Endodermal cell (in vitro differentiated cells): ENCODE results near the gene TSPAN9. TPM values are rescaled to one million over a fixed set of nuclear protein-coding genes. Genes with fewer than 3 reads are reported as not detected.

ENCODE experiments used
- DNase-seq: peaks from one replicate; pipeline ENCODE4 v3.0.0-alpha.2; 2017
- H3K27ac ChIP-seq: 2 replicates; pipeline ENCODE4 v1.5.1; 2013; ENCODE audit warnings: mild to moderate bottlenecking, low read depth, low read length, moderate library complexity
- H3K27me3 ChIP-seq: 2 replicates; pipeline ENCODE4 v1.6.1; 2013; ENCODE audit warnings: mild to moderate bottlenecking, low read length, moderate library complexity; ENCODE audit not compliant: insufficient read depth, control insufficient read depth, poor library complexity, severe bottlenecking
- H3K36me3 ChIP-seq: 2 replicates; pipeline ENCODE4 v1.7.0; 2013; ENCODE audit warnings: mild to moderate bottlenecking, low read length, moderate library complexity; ENCODE audit not compliant: control insufficient read depth, insufficient read depth
- H3K4me1 ChIP-seq: one replicate; pipeline ENCODE4 v1.7.0; 2013; ENCODE audit warnings: low read length; ENCODE audit not compliant: control insufficient read depth, insufficient read depth
- H3K4me3 ChIP-seq: 2 replicates; pipeline ENCODE4 v1.5.1; 2013; ENCODE audit warnings: mild to moderate bottlenecking, low read length, moderate library complexity
- H3K9ac ChIP-seq: 2 replicates; pipeline ENCODE4 v1.6.1; 2013; ENCODE audit warnings: mild to moderate bottlenecking, low read length, moderate library complexity; ENCODE audit not compliant: poor library complexity, severe bottlenecking; ENCODE audit errors: extremely low read depth
- H3K9me3 ChIP-seq: 2 replicates; pipeline ENCODE4 v1.6.1; 2013; ENCODE audit warnings: mild to moderate bottlenecking, low read length, moderate library complexity; ENCODE audit not compliant: control insufficient read depth
- H3K27ac Mint-ChIP-seq: 2 replicates; pipeline ENCODE4 v1.8.0; 2020; ENCODE audit warnings: mixed read lengths
- H3K27me3 Mint-ChIP-seq: 2 replicates; pipeline ENCODE4 v1.8.0; 2021; ENCODE audit warnings: mild to moderate bottlenecking, mixed read lengths; ENCODE audit not compliant: insufficient read depth
- H3K36me3 Mint-ChIP-seq: 2 replicates; pipeline ENCODE4 v1.8.0; 2020; ENCODE audit warnings: low read depth, mixed read lengths
- H3K4me1 Mint-ChIP-seq: 2 replicates; pipeline ENCODE4 v1.8.0; 2020; ENCODE audit warnings: mixed read lengths
- H3K4me3 Mint-ChIP-seq: 2 replicates; pipeline ENCODE4 v1.8.0; 2020; ENCODE audit warnings: mild to moderate bottlenecking, moderate library complexity, mixed read lengths
- H3K9me3 Mint-ChIP-seq: 2 replicates; pipeline ENCODE4 v1.8.0; 2020; ENCODE audit warnings: mild to moderate bottlenecking, mixed read lengths
- WGBS, 2 experiments: methylation state at CpG; one replicate each; pipeline versions ENCODE4 v1.1.5 to v1.1.7; 2013; ENCODE audit warnings: missing lambda C conversion rate in 2 of 2, mixed read lengths in 1 of 2; ENCODE audit not compliant: insufficient coverage in 1 of 2, insufficient read length in 1 of 2; 5-methylcytosine and 5-hydroxymethylcytosine counted together
- total RNA-seq, 2 donors: library from RNA; stranded (reverse); fragmentation: NEBNext Ultra II Directional in 1 of 2; extraction: Animal tissue kit (Norgen Biotek cat#: 25700) in 1 of 2; gene quantifications; 2 replicates in 1 of 2; 3 replicates in 1 of 2; pipeline ENCODE4 v1.2.1, GENCODE V29; 2021
- TF ChIP-seq, protein P1 (sequence below): fragments of 200-600 bp; sonication (generic); conservative IDR thresholded peaks from 2 replicates; pipeline ENCODE4 v1.5.0; 2021; ENCODE audit warnings: antibody characterized with exemption, mild to moderate bottlenecking

The TSPAN9 gene
- total RNA-seq, 2 donors from 2014 or later: 31.9 to 80.8 TPM

DNA sequence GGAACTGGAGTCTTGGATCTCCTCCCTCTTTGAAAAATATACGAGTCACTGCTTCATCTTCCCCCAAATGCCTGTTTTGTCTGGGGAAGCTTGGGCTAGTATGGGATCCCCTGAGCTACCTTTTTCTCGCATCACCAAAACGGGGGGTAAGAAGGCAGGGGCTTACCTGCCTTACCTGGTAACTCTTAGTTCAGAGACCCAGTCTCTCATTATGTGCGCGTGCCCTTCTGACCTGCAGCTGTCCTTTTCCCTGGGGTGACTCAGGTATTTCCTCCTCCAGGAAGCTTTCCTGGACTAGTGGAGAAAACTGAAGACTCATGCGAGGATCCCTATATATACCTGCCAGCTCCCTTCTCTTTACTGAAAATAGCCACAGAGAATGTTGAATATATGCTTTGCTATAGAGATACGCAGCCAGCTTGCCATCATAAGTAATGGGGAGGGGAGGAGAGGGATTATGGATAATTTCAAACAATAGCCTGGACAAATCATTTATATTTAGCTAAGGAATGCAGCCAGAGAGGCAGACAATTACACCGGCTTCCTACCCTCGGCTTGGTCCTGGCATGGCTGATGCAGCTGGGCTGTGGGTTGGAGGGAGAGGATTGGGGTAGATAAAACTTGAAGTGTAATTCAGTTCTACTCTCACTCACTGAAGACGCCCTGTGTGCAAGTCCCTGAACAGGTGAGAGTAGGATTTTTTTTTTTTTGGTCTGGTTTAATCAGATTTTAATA, 1.1 kb downstream of the TSPAN9 start:
- Mint-ChIP-seq H3K9me3 (no peaks in the 10 kb centered on the region), H3K4me3 (peak overlapping the region; percentile 72), H3K27ac (peak overlapping the region; percentile 27), H3K27me3 (peaks cover 13% of the 10 kb centered on the region), H3K36me3 (peaks cover 18% of the 10 kb centered on the region), H3K4me1 (peaks cover 26% of the 10 kb centered on the region)
- Histone ChIP-seq H3K27me3 (peaks cover 5% of the 10 kb centered on the region), H3K4me1 (peaks cover 5% of the 10 kb centered on the region), H3K9ac (peak overlapping the region; percentile 28), H3K36me3 (no peaks in the 10 kb centered on the region), H3K27ac (no peak overlapping the region), H3K4me3 (peak overlapping the region; percentile 86), H3K9me3 (no peaks in the 10 kb centered on the region)
- TF ChIP-seq, protein P1, sequence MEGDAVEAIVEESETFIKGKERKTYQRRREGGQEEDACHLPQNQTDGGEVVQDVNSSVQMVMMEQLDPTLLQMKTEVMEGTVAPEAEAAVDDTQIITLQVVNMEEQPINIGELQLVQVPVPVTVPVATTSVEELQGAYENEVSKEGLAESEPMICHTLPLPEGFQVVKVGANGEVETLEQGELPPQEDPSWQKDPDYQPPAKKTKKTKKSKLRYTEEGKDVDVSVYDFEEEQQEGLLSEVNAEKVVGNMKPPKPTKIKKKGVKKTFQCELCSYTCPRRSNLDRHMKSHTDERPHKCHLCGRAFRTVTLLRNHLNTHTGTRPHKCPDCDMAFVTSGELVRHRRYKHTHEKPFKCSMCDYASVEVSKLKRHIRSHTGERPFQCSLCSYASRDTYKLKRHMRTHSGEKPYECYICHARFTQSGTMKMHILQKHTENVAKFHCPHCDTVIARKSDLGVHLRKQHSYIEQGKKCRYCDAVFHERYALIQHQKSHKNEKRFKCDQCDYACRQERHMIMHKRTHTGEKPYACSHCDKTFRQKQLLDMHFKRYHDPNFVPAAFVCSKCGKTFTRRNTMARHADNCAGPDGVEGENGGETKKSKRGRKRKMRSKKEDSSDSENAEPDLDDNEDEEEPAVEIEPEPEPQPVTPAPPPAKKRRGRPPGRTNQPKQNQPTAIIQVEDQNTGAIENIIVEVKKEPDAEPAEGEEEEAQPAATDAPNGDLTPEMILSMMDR: no peak
- 70 to 83% methylated on average over 4 to 9 of the region's 10 CpGs for WGBS, 2 experiments
- DNase-seq: peak; percentile 64

DNA sequence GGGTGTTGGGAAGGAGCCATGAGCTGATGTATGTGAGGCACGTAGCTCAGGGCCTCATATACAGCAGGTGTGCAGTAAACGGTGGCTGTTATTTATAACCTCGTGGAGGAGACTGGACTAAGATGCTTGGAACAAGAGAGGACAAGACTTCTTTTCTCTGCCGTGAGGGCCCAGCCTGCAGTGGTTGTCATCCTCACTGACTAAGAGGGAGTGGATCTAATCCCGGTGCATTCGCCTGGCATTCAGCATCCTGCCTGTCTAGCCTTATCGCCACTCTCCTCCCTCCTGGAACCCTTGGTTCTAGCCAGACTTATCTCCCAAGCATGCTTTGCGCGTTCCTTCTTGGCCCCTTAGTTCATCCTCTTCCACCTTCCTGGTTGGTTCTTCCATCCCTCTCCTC, 3.9 kb downstream of the TSPAN9 start:
- Histone ChIP-seq H3K36me3 (no peaks in the 10 kb centered on the region), H3K27me3 (no peaks in the 10 kb centered on the region), H3K4me1 (peaks cover 7% of the 10 kb centered on the region), H3K9ac (no peak overlapping the region), H3K4me3 (no peak overlapping the region), H3K9me3 (no peaks in the 10 kb centered on the region), H3K27ac (no peak overlapping the region)
- TF ChIP-seq, protein P1: no peak
- WGBS, 2 experiments: 88 to 92% methylated on average over 9 of the region's 9 CpGs
- peaks cover 1% of the 10 kb centered on the region for H3K27me3 Mint-ChIP-seq
- peaks cover 48% of the 10 kb centered on the region for H3K4me1 Mint-ChIP-seq
- no peak for DNase-seq
- no peaks in the 10 kb centered on the region for H3K9me3 Mint-ChIP-seq
- H3K4me3 Mint-ChIP-seq: no peak overlapping the region
- H3K36me3 Mint-ChIP-seq: peaks cover 25% of the 10 kb centered on the region
- H3K27ac Mint-ChIP-seq: no peak overlapping the region

DNA sequence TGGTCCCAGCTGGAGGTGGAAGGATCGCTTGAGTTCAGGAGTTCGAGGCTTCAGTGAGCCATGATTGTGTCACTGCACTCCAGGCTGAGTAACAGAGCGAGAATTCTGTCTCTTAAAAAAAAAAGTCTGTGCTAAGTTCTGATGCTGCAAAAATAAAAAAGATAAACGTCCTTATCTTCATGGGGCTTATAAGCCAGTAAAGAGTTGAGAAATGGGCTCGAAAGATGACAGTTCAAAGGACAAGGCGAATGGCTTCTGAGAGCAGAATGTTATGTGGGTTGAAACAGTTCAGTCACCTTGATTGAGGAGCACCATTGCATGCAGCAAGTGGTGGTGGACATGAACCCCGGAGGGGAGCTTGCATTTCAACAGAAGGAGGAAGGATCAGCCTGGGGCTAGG, 4.7 kb downstream of the TSPAN9 start:
- H3K4me3 ChIP-seq: no peak overlapping the region
- peaks cover 7% of the 10 kb centered on the region for H3K4me1 ChIP-seq
- 78% methylated on average over 7 of the region's 7 CpGs for WGBS, 2 experiments
- no peaks in the 10 kb centered on the region for H3K27me3 ChIP-seq
- no peaks in the 10 kb centered on the region for H3K9me3 Mint-ChIP-seq
- H3K4me3 Mint-ChIP-seq: no peak overlapping the region
- H3K9ac ChIP-seq: no peak overlapping the region
- H3K27ac Mint-ChIP-seq: no peak overlapping the region
- H3K9me3 ChIP-seq: no peaks in the 10 kb centered on the region
- H3K36me3 Mint-ChIP-seq: peaks cover 29% of the 10 kb centered on the region
- no peak overlapping the region for H3K27ac ChIP-seq
- DNase-seq: no peak
- peaks cover 52% of the 10 kb centered on the region for H3K4me1 Mint-ChIP-seq
- no peaks in the 10 kb centered on the region for H3K36me3 ChIP-seq
- TF ChIP-seq, protein P1: no peak
- H3K27me3 Mint-ChIP-seq: no peaks in the 10 kb centered on the region
